SJCRH30 (cell line): ENCODE data around the gene TUT4. TPM values are rescaled to one million over a fixed set of nuclear protein-coding genes. Genes with fewer than 3 reads are reported as not detected.

ENCODE experiments used
- DNase-seq, 2 experiments: peaks; one replicate each; pipeline ENCODE4 v3.0.0-alpha.2; 2015 to 2020
- H3K27ac ChIP-seq: fragments of 250-450 bp; sonication (Bioruptor Pico); 2 replicates; pipeline ENCODE4 v1.5.1; 2020; ENCODE audit warnings: mild to moderate bottlenecking, moderate library complexity
- H3K27me3 ChIP-seq: fragments of 250-450 bp; sonication (Bioruptor Pico); 2 replicates; pipeline ENCODE4 v1.5.1; 2020; ENCODE audit warnings: mild to moderate bottlenecking, moderate library complexity
- H3K36me3 ChIP-seq: fragments of 250-450 bp; sonication (Bioruptor Pico); 2 replicates; pipeline ENCODE4 v1.5.1; 2020; ENCODE audit warnings: mild to moderate bottlenecking, moderate library complexity
- H3K4me1 ChIP-seq: fragments of 250-450 bp; sonication (Bioruptor Pico); 2 replicates; pipeline ENCODE4 v1.5.1; 2020; ENCODE audit warnings: mild to moderate bottlenecking, moderate library complexity
- H3K4me3 ChIP-seq: fragments of 250-450 bp; sonication (Bioruptor Pico); 2 replicates; pipeline ENCODE4 v1.5.1; 2020; ENCODE audit warnings: mild to moderate bottlenecking, moderate library complexity
- H3K9me3 ChIP-seq: fragments of 250-450 bp; sonication (Bioruptor Pico); replicated peaks from 2 replicates; pipeline ENCODE4 v1.5.1; 2020; ENCODE audit warnings: mild to moderate bottlenecking, moderate library complexity
- total RNA-seq: library from RNA; depleted of rRNA; stranded (reverse); fragments of >200 nt; shearing (Covaris generic); gene quantifications from 2 replicates; pipeline ENCODE4 v1.2.3, GENCODE V29; 2014; rRNA removed

The TUT4 gene, protein sequence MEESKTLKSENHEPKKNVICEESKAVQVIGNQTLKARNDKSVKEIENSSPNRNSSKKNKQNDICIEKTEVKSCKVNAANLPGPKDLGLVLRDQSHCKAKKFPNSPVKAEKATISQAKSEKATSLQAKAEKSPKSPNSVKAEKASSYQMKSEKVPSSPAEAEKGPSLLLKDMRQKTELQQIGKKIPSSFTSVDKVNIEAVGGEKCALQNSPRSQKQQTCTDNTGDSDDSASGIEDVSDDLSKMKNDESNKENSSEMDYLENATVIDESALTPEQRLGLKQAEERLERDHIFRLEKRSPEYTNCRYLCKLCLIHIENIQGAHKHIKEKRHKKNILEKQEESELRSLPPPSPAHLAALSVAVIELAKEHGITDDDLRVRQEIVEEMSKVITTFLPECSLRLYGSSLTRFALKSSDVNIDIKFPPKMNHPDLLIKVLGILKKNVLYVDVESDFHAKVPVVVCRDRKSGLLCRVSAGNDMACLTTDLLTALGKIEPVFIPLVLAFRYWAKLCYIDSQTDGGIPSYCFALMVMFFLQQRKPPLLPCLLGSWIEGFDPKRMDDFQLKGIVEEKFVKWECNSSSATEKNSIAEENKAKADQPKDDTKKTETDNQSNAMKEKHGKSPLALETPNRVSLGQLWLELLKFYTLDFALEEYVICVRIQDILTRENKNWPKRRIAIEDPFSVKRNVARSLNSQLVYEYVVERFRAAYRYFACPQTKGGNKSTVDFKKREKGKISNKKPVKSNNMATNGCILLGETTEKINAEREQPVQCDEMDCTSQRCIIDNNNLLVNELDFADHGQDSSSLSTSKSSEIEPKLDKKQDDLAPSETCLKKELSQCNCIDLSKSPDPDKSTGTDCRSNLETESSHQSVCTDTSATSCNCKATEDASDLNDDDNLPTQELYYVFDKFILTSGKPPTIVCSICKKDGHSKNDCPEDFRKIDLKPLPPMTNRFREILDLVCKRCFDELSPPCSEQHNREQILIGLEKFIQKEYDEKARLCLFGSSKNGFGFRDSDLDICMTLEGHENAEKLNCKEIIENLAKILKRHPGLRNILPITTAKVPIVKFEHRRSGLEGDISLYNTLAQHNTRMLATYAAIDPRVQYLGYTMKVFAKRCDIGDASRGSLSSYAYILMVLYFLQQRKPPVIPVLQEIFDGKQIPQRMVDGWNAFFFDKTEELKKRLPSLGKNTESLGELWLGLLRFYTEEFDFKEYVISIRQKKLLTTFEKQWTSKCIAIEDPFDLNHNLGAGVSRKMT (N-terminal part only)
- 64.9 and 67.8 TPM in 2 replicates for total RNA-seq

DNA sequence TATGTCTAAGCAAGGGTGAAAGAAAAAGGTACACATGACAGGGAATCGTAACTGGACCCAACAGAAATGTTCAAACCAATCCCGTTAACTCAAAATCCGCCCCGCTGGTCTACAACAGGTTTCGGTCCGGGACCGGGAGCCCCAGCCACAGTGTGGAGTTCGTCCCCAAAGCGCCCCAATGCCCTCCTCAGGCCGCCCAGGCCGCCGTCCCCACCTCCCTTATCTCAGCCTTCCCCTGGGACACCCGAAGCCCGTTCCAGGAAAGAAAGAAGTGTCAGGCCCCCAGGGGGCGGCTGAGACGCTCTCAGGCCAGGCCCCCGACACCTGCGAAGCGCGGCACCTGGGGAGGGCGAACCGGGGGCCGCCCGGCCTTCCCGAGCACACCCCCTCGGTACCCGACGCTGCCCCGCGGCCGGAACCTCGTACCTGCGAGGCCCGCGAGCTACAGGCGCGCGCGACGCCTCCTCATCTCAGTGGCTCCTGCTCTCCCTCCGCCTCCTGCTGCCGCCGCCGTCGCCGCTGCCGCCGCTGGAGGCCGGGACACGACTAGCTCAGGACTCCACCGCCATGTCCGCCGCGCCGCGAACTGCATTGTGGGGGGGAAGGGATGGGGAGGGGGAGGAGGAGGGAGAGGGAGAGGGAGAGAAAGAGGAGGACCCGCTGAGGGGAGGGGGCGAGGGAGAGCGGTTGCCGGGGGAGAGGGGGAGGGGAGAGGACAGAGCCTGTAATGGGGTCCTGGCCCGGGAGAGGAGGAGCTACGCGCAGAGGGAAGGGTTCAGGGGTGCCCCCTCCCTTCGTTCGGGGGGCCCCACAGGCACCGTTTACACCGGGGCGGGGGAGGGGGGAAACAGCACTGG is at the start of gene TUT4:
TSS of gene TUT4 (minus strand) at position 588 of the 857 bp plus-strand sequence. CDS start 26,812 bp downstream, outside the sequence.
- Histone ChIP-seq H3K27ac (peak within 1 kb of the TSS; percentile 80), H3K4me1 (peaks cover 6% of the 10 kb centered on the region; the same call in 1 of the 2 replicates), H3K36me3 (no peaks in the 10 kb centered on the region), H3K27me3 (no peaks in the 10 kb centered on the region), H3K9me3 (no peaks in the 10 kb centered on the region), H3K4me3 (peak within 1 kb of the TSS; percentile 98)
- peak; percentile 95 for DNase-seq

DNA sequence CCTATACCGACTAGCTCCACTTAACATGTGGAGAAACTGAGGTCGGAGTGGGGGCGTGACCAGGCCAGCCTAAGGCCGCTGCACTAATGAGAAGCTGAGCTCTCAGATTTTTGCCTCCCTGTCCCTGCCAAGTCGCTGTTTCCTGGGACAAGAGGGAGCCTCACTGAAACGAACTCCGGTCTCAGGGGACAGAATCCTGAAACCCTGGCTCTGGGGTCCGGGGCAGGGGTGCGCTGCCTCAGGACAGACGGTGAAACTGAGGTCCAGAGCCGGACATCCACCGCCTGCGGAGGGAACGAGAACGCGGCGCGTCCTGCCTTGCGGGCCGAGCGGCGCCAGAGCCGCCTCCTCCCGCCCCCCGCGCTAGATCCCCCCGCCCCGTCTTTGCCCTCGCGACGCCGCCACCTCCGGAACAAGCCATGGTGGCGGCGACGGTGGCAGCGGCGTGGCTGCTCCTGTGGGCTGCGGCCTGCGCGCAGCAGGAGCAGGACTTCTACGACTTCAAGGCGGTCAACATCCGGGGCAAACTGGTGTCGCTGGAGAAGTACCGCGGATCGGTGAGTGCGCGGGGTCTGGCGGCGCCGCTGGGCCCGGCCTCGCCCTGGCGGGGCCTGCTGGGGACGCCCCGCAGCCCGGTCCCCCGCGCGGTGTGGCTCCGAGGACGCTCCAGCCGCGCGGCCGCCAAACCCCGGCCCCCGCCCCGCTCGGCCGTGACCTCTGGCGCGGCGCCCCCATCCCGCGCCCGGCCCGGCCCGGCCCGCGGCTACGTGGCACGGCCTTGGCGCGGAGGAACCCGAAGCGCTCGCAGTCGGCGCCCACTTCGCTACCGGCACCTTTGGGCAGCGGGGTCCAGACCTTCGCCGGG is 49.3 kb upstream of the TUT4 start, which contains the start of gene GPX7:
TSS of gene GPX7 (plus strand) at position 381 of the 865 bp plus-strand sequence. CDS start at position 420, 39 bp downstream.
- Histone ChIP-seq H3K4me1 (peaks cover 5% of the 10 kb centered on the region), H3K4me3 (peak within 1 kb of the TSS; percentile 52), H3K36me3 (0 out of 2 replicates have a peak, but pooled peaks cover 2% of the 10 kb centered on the region), H3K27ac (no peak within 1 kb of the TSS; the same call in 1 of the 2 replicates), H3K9me3 (no peaks in the 10 kb centered on the region), H3K27me3 (no peaks in the 10 kb centered on the region; the same call in 1 of the 2 replicates)
- peak in 1 of 2 experiments; percentile 11 for DNase-seq

DNA sequence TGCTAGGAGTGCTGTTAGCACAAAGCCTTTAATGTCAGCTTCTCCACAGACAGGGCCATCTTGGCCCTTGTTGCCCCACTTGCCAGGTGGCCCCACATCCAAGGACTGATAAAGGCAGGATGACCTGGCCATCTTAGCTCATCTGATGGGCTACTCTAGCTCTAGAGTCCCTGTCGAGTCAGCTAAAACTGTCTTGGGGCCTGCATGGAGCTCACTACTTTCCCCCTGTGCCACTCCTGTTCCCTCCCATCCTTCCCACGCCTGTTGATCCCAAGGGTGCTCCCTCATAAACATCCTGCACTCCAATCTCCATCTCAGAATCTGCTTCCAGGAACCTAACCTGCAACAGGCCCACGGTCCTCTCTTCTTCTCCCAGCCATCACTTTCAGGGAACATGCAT is 48.6 kb upstream of the TUT4 start:
- peak overlapping the region; percentile 52 for H3K4me3 ChIP-seq
- DNase-seq, result no peak
- 0 out of 2 replicates have a peak, but pooled peaks cover 2% of the 10 kb centered on the region for H3K36me3 ChIP-seq

DNA sequence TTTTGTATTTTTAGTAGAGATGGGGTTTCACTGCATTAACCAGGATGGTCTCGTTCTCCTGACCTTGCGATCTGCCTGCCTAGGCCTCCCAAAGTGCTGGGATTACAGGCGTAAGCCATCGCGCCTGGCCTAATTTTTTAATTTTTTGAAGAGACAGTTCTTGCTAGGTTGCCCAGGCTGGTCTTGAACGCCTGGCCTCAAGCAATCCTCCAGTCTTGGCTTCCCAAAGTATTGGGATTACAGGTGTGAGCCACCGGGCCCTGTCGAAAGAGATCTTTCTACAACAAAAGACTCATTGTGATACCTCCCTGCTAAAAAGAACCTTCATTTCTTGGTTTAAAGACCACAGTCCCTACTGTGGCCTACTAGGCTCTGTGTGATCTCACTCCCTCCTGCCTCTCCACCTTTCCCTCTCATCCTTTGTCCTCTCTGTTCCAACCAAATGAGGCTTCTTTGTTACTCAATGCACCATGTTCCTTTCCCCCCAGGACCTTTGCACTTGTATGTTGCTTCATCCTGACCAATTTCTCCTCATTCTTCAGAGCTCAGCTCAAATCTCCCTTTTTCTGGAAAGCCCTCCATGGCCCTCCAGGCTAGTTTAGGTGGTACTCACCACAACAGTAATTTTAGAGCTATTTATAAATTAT is 47.8 kb upstream of the TUT4 start:
- 0 out of 2 replicates have a peak, but pooled peaks cover 2% of the 10 kb centered on the region for H3K36me3 ChIP-seq
- no peaks in the 10 kb centered on the region for H3K9me3 ChIP-seq
- no peak overlapping the region for H3K4me3 ChIP-seq
- H3K27me3 ChIP-seq, result no peaks in the 10 kb centered on the region
- no peak for DNase-seq
- H3K4me1 ChIP-seq, result peaks cover 5% of the 10 kb centered on the region
- no peak overlapping the region for H3K27ac ChIP-seq

More for the DNA sequence above, 48.6 kb upstream of the TUT4 start:
- H3K27ac ChIP-seq, result no peak overlapping the region
- no peaks in the 10 kb centered on the region for H3K9me3 ChIP-seq
- peaks cover 5% of the 10 kb centered on the region for H3K4me1 ChIP-seq
- H3K27me3 ChIP-seq, result no peaks in the 10 kb centered on the region

DNA sequence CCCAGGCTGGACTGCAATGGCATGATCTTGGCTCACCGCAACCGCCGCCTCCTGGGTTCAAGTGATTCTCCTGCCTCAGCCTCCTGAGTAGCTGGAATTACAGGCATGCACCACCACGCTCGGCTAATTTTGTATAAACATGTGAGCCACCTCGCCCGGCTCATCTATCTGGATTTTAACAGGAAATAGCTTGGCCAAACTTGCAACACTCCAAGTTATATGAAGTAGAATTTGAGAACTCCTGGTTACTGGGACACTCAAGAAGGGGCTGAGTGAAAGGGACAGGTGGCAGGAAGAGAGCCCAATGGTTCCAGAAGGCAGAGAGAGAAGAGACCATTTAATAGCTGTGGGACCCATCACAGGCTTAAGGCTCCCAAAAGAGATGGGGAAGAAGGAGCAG is 46.3 kb upstream of the TUT4 start:
- no peak overlapping the region for H3K4me3 ChIP-seq
- peak; percentile 93 to 98 for DNase-seq
- no peaks in the 10 kb centered on the region for H3K9me3 ChIP-seq
- peaks cover 5% of the 10 kb centered on the region for H3K4me1 ChIP-seq
- H3K36me3 ChIP-seq, result no peaks in the 10 kb centered on the region
- H3K27ac ChIP-seq, result peak overlapping the region; percentile 19; the same call in 1 of the 2 replicates
- no peaks in the 10 kb centered on the region for H3K27me3 ChIP-seq

DNA sequence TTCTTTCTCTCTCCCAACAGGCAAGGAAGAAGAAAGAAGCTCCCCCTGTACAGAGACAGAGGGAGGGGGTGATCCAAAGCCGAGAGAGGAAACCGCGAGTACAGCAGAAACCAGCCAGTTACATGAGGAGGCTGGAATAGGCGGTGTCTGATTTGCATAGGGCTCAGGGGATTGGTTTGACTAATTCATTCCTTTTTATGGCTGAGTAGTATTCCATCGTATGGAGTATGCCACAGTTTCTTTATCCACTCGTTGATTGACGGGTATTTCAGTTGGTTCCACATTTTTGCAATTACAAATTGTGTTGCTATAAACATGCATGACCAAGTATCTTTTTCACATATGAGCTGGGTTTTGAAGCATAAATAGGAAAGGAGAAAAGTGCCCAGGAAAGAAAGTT is 45.8 kb upstream of the TUT4 start:
- no peaks in the 10 kb centered on the region for H3K9me3 ChIP-seq
- H3K4me1 ChIP-seq, result peaks cover 5% of the 10 kb centered on the region
- no peak overlapping the region for H3K4me3 ChIP-seq
- H3K36me3 ChIP-seq, result no peaks in the 10 kb centered on the region
- no peaks in the 10 kb centered on the region for H3K27me3 ChIP-seq
- no peak for DNase-seq
- peak overlapping the region; percentile 9; the same call in 1 of the 2 replicates for H3K27ac ChIP-seq

DNA sequence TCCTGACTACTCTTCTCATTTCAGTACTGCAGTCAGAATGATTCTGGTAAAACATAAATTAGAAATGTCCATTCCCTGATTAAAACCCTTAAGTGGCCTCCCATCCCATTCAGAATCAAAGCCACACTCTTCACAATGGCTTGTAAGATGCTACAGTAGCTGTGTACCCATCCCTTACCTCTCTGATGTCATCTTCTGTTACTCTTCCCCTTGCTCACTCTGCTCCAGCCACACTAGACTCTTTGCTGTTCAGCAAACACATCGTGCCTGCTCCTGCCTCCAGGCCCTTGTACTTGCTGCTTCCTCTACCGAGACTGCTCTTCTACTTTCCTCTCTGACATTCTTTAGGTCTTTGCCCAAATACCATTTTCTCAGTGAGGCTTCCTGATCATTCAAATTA is 45.0 kb upstream of the TUT4 start:
- Histone ChIP-seq H3K4me3 (no peak overlapping the region), H3K27me3 (no peaks in the 10 kb centered on the region), H3K27ac (no peak overlapping the region), H3K36me3 (no peaks in the 10 kb centered on the region), H3K4me1 (peaks cover 5% of the 10 kb centered on the region), H3K9me3 (no peaks in the 10 kb centered on the region)
- DNase-seq, result no peak

DNA sequence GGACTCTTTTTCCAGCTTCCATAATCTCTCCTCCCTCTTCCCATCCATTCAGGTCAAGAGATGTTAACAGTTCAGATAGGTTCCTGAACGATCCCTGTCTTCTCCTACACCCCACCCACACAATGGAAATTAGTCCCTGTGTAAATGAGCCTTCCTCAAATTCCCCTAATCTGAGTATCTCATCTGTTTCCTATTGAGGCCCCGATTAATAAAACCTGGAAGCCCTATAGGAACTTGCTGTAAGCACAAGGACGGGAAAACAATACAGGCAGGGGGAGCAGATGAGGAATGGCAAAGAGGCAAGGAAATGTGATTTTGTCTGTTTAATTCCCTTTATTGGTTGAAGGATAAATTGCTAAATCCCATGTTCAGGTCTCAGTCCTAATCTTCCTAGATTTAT is 42.2 kb upstream of the TUT4 start:
- no peak overlapping the region for H3K4me3 ChIP-seq
- H3K9me3 ChIP-seq, result no peaks in the 10 kb centered on the region
- H3K4me1 ChIP-seq, result peaks cover 5% of the 10 kb centered on the region
- no peak overlapping the region for H3K27ac ChIP-seq
- H3K36me3 ChIP-seq, result no peaks in the 10 kb centered on the region
- DNase-seq, result no peak
- H3K27me3 ChIP-seq, result no peaks in the 10 kb centered on the region

DNA sequence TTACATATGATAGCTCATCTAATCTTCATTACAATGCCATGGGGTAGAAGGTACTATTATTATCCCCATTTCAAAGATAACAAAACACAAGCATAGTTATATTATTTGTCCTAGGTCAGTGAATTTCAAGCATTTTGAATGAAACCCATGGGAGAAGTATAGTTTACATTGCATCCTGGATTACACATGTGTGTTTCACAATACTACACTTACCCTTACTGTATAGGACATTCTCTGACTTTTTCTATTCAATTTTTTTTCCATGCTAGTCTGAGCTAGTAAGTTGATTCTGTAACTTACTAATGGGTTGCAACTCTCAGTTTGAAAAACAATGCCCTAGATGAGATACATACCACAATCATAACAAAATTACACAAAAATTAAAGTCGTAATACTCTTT is 40.6 kb upstream of the TUT4 start:
- no peaks in the 10 kb centered on the region for H3K27me3 ChIP-seq
- H3K27ac ChIP-seq, result no peak overlapping the region
- no peaks in the 10 kb centered on the region for H3K36me3 ChIP-seq
- H3K4me1 ChIP-seq, result no peaks in the 10 kb centered on the region
- H3K9me3 ChIP-seq, result no peaks in the 10 kb centered on the region
- no peak overlapping the region for H3K4me3 ChIP-seq
- DNase-seq, result no peak

DNA sequence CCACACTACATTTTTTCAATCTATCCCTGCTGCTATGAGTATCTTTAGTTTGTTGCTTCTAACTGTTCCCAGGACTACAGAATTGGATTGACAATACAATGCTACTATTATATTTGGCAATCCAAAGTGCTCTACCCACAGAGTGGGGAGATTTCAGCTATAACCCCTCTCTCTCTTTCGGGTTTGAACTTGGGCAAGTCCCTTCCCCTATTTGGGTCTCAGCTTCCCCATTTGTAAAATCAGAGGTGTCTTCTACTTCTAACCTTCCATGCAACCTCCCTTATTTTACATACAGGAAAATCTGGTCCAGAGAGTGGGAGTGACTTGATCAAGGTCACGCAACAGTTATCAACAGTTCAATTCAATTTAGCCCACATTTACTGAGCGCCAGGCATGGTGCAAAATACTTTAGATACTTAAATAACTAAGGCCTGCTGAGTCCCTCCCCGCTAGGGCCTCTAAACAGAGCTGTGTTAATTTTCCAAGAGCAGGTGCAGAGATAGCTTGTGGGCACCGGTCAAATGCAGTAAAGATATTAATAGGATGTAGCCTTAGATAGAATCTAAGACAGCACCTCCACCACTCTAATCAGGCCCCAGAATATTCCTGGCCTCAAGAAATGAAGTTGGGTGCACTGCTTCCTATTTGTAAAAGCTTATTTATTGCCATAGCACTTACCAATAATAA is 39.9 kb upstream of the TUT4 start:
- Histone ChIP-seq H3K9me3 (no peaks in the 10 kb centered on the region), H3K4me3 (no peak overlapping the region), H3K27me3 (no peaks in the 10 kb centered on the region), H3K27ac (no peak overlapping the region), H3K4me1 (no peaks in the 10 kb centered on the region), H3K36me3 (no peaks in the 10 kb centered on the region)
- DNase-seq, result no peak

DNA sequence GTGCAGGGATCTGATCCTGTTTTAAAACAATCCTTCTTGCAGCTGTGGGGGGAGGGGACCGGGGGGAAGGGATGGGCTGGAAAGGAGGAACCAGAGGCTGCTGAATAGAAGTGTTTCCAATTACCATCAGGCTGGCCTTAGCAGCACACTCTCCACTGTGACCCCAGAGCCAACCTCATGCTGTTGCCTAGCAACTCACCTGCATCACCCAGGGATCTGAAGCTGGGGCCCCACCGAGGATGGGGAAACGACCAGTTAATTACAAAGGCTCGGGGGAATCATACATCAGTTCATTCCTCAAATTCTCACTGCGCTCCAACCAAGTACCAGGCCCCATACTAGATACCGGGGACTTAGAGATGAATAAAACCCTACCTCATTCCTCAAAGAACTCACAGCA is 37.4 kb upstream of the TUT4 start:
- no peak for DNase-seq
- no peaks in the 10 kb centered on the region for H3K36me3 ChIP-seq
- H3K27me3 ChIP-seq, result no peaks in the 10 kb centered on the region
- H3K9me3 ChIP-seq, result no peaks in the 10 kb centered on the region
- no peak overlapping the region for H3K4me3 ChIP-seq
- no peak overlapping the region for H3K27ac ChIP-seq
- H3K4me1 ChIP-seq, result no peaks in the 10 kb centered on the region

DNA sequence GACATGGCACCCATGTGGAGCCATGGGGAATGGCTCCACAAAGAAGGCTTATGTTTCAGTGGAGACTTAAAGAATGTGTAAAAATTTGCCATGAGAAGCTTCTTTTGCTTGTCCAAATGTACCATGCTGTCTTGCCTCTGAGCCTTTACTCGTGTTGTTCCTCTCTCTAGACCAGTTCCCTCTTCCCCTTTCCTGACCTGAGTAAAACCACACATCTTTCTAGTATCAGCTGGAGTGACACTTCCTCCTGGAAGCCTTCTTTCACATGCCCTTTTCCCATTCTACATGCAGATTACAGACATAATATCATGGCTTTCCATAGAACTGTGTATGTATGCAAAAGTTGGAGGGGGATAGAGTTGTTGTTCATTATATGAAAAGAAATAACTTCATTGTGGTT is 35.6 kb upstream of the TUT4 start:
- no peak overlapping the region for H3K4me3 ChIP-seq
- no peaks in the 10 kb centered on the region for H3K27me3 ChIP-seq
- H3K27ac ChIP-seq, result no peak overlapping the region
- H3K4me1 ChIP-seq, result no peaks in the 10 kb centered on the region
- DNase-seq, result no peak
- H3K9me3 ChIP-seq, result no peaks in the 10 kb centered on the region
- no peaks in the 10 kb centered on the region for H3K36me3 ChIP-seq
